ENCODE data around the gene CHCHD1. TPM values are rescaled to one million over a fixed set of nuclear protein-coding genes. Genes with fewer than 3 reads are reported as not detected.
"Not testable (repeated sequence)": the region's sequence is repeated elsewhere in the genome, so short reads cannot be mapped to it uniquely, and the experiment has no call there.

Gene CHCHD1
- total RNA-seq, 1 donor from 2014 or later: 25.3 TPM

GRCh38 chr10:73785721-73786511 lies 4.1 kb downstream of the CHCHD1 start:
- no peaks in the 10 kb centered on the region for H3K27me3 ChIP-seq (ENCODE audit: insufficient read depth, low read length)
- H3K4me2 ChIP-seq (ENCODE audit: low read length): peak overlapping the region; percentile 98
- Mint-ChIP-seq H3K36me3 (ENCODE audit: low read depth, unreplicated experiment) (peaks cover 10% of the 10 kb centered on the region), H3K4me3 (ENCODE audit: unreplicated experiment) (peak overlapping the region; percentile 100), H3K4me1 (ENCODE audit: low read depth, unreplicated experiment) (peaks cover 14% of the 10 kb centered on the region), H3K27me3 (ENCODE audit: low read depth, unreplicated experiment) (no peaks in the 10 kb centered on the region), H3K27ac (ENCODE audit: unreplicated experiment) (peak overlapping the region; percentile 91), H3K9me3 (ENCODE audit: unreplicated experiment) (no peaks in the 10 kb centered on the region)
- DNase-seq (ENCODE audit: low read depth) (peak; percentile 63), FAIRE-seq (no peak)
- no peak for TF ChIP-seq EZH2 (IDR thresholded peaks at IDR 0.05; ENCODE audit: insufficient read depth, low read length)
- no peak for TF ChIP-seq CTCF (IDR thresholded peaks at IDR 0.05; ENCODE audit: insufficient read depth, low read depth, low read length)
- peak overlapping the region; percentile 72 for H3K27ac ChIP-seq (ENCODE audit: low read depth, low read length)
- H3K9ac ChIP-seq (ENCODE audit: low read length): peak overlapping the region; percentile 85
- peaks cover 22% of the 10 kb centered on the region for H3K4me1 ChIP-seq (ENCODE audit: insufficient read depth, low read length)
- H4K20me1 ChIP-seq (ENCODE audit: insufficient read depth, low read length): peaks cover 54% of the 10 kb centered on the region
- peaks cover 15% of the 10 kb centered on the region for H3K36me3 ChIP-seq (ENCODE audit: insufficient read depth, low read length)
- H3K79me2 ChIP-seq (ENCODE audit: insufficient read depth, low read length): peaks cover 80% of the 10 kb centered on the region
- H3K4me3 ChIP-seq (ENCODE audit: insufficient read depth, low read depth, low read length): peak overlapping the region; percentile 81
- H2AFZ ChIP-seq (ENCODE audit: low read depth, low read length): peak overlapping the region; percentile 94
- H3K9me3 ChIP-seq (ENCODE audit: insufficient read depth, low read depth, low read length): no peaks in the 10 kb centered on the region

- peak overlapping the region; percentile 85 for H3K9ac ChIP-seq (ENCODE audit: low read length)
Observed at GRCh38 chr10:73786512-73786885, 4.7 kb downstream of the CHCHD1 start.

GRCh38 chr10:73787031-73787800 lies 5.4 kb downstream of the CHCHD1 start:
- not testable (repeated sequence) for H3K27me3 Mint-ChIP-seq (ENCODE audit: low read depth, unreplicated experiment); H3K27ac ChIP-seq (ENCODE audit: low read depth, low read length); H3K9me3 Mint-ChIP-seq (ENCODE audit: unreplicated experiment); FAIRE-seq; H2AFZ ChIP-seq (ENCODE audit: low read depth, low read length); DNase-seq (ENCODE audit: low read depth); H3K27me3 ChIP-seq (ENCODE audit: insufficient read depth, low read length); H3K9ac ChIP-seq (ENCODE audit: low read length); H3K9me3 ChIP-seq (ENCODE audit: insufficient read depth, low read depth, low read length)
- peaks cover 56% of the 10 kb centered on the region for H4K20me1 ChIP-seq (ENCODE audit: insufficient read depth, low read length)
- H3K4me3 ChIP-seq (ENCODE audit: insufficient read depth, low read depth, low read length): peak overlapping the region; percentile 81
- Mint-ChIP-seq H3K27ac (ENCODE audit: unreplicated experiment) (peak overlapping the region; percentile 62), H3K4me1 (ENCODE audit: low read depth, unreplicated experiment) (peaks cover 14% of the 10 kb centered on the region), H3K36me3 (ENCODE audit: low read depth, unreplicated experiment) (peaks cover 15% of the 10 kb centered on the region), H3K4me3 (ENCODE audit: unreplicated experiment) (peak overlapping the region; percentile 100)
- H3K79me2 ChIP-seq (ENCODE audit: insufficient read depth, low read length): peaks cover 67% of the 10 kb centered on the region
- peaks cover 15% of the 10 kb centered on the region for H3K36me3 ChIP-seq (ENCODE audit: insufficient read depth, low read length)
- H3K4me2 ChIP-seq (ENCODE audit: low read length): peak overlapping the region; percentile 98
- peaks cover 19% of the 10 kb centered on the region for H3K4me1 ChIP-seq (ENCODE audit: insufficient read depth, low read length)

More at GRCh38 chr10:73786512-73786885, 4.7 kb downstream of the CHCHD1 start:
- Histone ChIP-seq H3K36me3 (ENCODE audit: insufficient read depth, low read length) (peaks cover 15% of the 10 kb centered on the region), H3K4me2 (ENCODE audit: low read length) (peak overlapping the region; percentile 98), H2AFZ (ENCODE audit: low read depth, low read length) (peak overlapping the region; percentile 14), H3K9me3 (ENCODE audit: insufficient read depth, low read depth, low read length) (no peaks in the 10 kb centered on the region), H3K4me1 (ENCODE audit: insufficient read depth, low read length) (peaks cover 19% of the 10 kb centered on the region), H3K27ac (ENCODE audit: low read depth, low read length) (peak overlapping the region; percentile 72), H3K4me3 (ENCODE audit: insufficient read depth, low read depth, low read length) (peak overlapping the region; percentile 81), H3K79me2 (ENCODE audit: insufficient read depth, low read length) (peaks cover 74% of the 10 kb centered on the region), H4K20me1 (ENCODE audit: insufficient read depth, low read length) (peaks cover 55% of the 10 kb centered on the region), H3K27me3 (ENCODE audit: insufficient read depth, low read length) (no peaks in the 10 kb centered on the region)
- Mint-ChIP-seq H3K27me3 (ENCODE audit: low read depth, unreplicated experiment) (no peaks in the 10 kb centered on the region), H3K27ac (ENCODE audit: unreplicated experiment) (peak overlapping the region; percentile 91), H3K4me1 (ENCODE audit: low read depth, unreplicated experiment) (peaks cover 14% of the 10 kb centered on the region), H3K36me3 (ENCODE audit: low read depth, unreplicated experiment) (peaks cover 14% of the 10 kb centered on the region), H3K9me3 (ENCODE audit: unreplicated experiment) (no peaks in the 10 kb centered on the region), H3K4me3 (ENCODE audit: unreplicated experiment) (peak overlapping the region; percentile 100)
- FAIRE-seq (no peak), DNase-seq (ENCODE audit: low read depth) (no peak)
- no peak for TF ChIP-seq EZH2 (IDR thresholded peaks at IDR 0.05; ENCODE audit: insufficient read depth, low read length)
